CD4-positive, alpha-beta T cell treated with Interleukin-15 for 1 hour (primary cell): Measurements from ENCODE around the gene NMT2.

Experiments used
- DNase-seq: peaks from one replicate; pipeline ENCODE4 v3.0.0-alpha.2; 2020

NMT2 gene

DNA sequence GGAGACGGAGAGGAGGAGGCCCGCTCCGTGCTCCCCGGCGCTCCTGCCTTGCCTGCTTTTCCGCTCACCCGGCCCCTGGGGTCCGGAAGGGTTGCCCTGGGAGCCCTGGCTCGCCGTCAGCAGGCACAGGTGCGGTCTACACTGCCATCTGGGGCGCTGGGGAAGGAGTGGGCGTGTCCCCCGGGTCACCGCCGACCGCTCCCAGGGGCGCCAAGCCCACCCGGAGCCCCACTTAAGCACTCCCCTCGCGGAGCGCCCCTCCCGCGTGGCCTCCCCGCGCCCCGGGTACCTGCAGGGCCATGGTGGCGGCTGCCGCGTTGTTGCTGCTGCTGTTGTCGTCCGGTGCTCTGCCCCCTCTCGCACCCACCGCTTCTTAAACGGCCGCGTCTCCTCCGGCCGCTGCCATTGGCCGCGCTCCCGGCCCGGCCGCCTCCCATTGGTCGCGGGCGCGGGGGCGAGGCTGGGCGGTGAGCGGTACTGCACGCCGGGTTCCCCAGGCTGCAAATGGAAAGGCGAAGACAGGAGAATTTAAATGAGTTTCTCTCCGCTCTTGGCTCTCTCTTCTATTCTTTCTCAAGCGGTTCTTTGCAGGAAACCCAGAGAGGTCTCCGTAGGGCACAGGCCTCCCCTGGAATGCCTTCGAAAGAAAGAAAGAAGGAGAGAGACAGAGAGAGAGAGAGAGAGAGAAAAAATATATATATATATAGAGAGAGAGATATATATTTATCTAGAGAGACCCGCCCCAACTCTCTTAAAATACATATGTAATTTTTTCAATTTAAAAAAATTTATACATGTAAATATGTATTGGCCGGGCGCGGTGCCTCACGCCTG lies 79.8 kb downstream of the NMT2 start, which contains the start of gene ACBD7:
Gene ACBD7 (minus strand): TSS at position 349 of the 834 bp plus-strand sequence. CDS start 48 bp downstream, at position 301.
- peak; percentile 71 for DNase-seq

DNA sequence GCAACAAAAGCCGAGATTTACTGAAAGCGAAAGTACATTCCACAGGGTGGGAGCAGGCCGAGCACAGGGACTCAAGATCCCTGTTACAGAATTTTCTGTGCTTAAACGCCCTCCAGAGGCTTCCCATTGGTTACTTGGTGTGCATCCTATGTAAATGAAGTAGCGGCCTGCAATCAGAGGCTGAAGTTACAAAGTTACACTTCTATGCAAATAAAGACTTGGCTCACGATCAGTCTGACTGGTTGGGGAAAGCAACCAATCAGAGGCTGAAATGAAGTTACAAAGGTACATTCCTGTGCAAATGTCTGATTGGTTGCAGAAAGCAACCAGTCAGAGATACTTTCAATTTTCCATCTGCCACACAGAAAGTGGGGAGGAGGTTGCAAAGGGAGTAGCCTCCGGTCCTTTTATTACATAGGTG lies 84.0 kb downstream of the NMT2 start:
- no peak for DNase-seq

DNA sequence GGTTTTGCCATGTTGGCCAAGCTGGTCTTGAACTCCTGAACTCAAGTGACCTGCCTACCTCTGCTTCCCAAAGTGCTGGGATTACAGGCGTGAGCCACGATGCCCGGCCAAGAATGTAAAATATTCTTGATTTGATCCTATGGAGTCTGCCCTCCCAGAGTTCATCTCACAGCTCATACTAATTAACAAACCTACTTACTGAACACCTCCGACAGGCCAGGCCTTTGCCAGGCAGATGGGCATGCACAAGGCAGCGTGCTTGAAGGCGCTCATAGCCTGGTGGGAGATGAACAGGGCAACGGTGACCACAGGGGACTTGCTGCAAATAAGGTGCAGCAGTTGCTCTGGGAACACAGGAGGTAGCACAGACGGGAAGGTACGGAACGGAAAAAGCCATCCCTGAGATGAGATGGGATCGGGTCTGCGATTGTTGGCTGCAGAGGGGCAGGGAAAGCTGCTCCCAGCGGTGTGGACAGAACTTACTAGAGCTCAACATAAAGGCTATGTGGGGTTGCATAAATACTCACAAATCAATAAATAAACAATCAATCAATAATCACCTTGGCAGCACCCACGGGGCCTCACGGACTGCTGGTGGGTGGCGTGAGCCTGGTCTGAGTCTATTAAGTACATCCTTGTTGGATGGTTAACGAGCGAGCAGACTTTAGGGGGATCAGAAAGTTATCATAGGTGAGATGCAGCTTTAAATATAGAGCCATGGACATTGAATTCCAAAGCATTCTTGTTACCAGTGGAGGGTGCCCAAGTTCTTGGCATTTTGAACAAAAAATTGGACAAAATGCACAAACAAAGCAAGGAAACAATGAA lies 84.6 kb downstream of the NMT2 start:
- DNase-seq: no peak

DNA sequence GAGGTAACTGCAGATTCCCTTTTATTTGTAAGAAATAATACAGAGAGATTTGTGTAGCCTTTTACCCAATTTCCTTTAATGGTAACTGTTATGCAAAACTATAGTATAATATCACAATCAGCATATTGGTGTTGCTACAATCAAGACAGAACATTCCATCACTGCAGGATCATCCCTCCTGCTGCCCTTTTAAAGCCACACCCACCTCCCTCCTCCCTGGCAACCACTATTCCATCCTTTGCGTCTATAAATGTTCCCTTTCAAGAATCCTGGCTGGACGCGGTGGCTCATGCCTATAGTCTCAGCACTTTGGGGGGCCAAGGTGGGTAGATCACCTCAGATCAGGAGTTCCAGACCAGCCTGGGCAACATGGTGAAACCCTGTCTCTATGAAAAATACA lies 93.1 kb downstream of the NMT2 start:
- DNase-seq: no peak

DNA sequence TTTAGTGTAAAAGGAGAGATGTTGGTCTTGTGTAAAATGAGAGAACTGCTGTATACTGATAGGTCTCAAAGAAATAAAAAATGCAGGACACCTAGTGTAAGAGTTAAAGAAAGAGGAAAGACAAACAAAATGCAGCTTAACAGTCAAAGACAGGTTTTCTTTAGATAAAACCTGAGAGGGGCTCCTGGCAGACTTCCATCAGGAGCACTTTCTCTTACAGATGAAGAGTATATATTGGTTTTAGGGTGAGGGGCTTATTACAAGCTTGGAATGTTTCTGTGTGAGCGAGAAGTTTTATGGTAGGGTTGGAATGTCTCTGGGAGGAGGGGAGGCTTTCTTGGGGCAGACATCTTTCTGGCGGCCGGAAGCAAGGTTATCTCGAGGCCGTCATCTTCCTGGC lies 96.1 kb downstream of the NMT2 start:
- DNase-seq: no peak

DNA sequence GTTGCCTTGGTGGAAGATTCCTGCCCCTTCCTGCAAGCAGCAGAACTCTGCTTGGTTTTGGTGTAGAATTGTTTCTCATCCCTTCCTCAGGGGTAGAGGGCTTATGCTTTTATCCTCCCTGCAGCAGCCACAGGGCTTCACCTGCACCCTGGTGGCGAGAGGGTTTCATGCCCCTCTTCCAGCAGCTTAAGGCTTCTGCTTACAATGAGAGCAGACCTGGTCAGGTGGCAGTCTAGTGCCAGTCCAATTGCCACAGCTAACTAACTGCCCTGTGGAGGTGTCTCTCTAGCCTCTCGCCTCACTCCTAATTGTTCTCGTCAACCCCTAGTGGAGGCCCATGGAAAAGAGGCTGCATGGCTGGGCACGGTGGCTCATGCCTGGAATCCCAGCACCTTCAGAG lies 99.3 kb downstream of the NMT2 start:
- DNase-seq: no peak

DNA sequence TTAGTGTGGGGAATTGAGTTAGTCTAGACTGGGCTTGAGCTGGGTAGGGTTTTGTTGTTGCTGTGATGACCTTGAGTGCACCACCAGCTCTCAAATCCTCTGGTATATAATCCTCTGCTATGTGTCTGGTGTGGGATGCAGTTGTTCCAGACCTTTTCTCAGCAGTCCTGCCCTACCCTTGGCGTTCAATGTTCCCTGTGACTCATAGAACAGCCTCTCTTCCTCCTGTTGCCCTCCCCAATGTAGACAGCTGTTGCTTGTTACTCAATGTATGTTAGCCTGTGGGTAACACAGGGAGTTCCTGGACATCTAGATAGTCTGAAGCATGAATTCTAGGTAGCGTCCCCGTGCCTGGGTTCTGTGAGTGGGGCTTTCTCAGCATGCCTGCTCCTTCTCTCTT lies 99.7 kb downstream of the NMT2 start:
- no peak for DNase-seq

DNA sequence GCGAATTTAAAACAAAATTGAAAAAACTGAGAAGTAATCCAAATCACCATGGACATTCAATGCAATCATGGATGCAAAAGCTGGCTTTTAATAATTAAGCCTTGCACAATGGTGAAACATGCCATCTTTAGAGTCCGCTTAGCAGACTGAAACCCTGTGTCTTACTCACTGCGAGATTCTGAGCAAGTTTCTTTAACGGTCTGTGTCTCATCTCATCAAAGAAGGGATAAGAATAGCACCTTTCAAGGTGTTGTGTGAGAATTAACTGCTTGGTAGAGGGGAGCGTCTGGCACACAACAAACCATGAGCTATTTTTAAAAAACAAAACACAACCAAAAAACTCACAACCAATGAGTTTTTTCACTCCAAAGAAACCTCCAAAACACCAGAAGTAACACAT lies 101.3 kb downstream of the NMT2 start:
- no peak for DNase-seq

DNA sequence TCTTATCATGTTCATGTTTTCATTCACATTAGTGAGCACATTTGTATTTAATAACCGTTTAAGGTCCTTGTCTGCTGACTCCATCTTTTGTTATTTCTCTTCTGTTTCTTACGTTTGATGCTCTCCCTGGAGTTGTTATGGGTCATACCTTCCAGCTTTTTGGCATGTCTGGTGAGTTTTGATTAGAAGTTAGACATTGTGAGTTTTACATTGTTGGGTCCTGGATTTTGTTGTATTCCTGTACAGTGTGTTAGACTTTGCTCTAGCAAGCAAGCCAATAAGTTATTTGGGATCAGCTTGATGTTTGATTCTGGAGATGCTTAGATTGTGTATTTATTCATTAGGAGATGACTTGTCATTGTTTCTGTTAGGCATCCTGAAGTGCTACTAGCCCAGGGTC lies 107.9 kb downstream of the NMT2 start:
- DNase-seq: no peak

DNA sequence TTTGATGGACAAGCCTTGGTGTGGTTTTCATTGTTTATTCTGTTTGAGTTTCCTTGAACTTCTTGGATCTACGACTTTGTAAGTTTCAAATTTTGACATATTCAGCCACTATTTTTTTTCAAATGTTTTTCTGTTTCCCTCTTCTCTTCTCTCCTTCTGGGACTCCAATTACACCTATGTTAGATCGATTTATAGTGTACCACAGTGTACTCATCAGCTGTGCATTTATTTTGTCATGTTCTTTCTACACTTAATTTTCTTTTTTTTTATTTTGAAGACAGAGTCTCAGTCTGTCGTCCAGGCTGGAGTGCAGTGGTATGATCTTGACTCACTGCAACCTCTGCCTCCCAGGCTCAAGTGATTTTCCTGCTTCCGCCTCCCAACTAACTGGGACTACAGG lies 108.6 kb downstream of the NMT2 start:
- no peak for DNase-seq

DNA sequence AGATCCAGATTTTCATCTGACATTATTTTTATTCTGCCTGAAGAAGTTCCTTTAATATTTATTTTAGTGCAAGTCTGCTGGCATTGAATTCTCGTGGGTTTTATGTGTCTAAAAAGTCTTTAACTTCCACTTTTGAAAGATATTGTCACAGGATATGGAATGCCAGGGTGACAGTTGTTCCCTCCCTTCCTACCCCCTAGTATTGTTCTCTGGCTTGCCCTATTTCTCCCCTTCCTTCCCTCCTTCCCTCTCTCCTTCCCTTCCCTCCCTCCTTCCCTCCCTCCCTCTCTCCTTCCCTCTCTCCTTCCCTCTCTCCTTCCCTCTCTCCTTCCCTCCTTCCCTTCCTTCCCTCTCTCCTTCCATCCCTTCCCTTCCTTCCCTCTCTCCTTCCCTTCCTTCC lies 109.8 kb downstream of the NMT2 start:
- no peak for DNase-seq
